ENCODE results near the gene IGSF3.

Gene IGSF3

GRCh38 chr1:116667575-116668105, at the start of gene IGSF3:
TSS of gene IGSF3 (minus strand) at chr1:116667733. CDS start at chr1:116666326, 1,407 bp downstream.
- DNase-seq: no peak

GRCh38 chr1:116717318-116717717, 49.8 kb upstream of the IGSF3 start:
- DNase-seq: no peak

GRCh38 chr1:116716391-116716790, 48.9 kb upstream of the IGSF3 start:
- DNase-seq: no peak

- no peak for DNase-seq
These were observed 45.9 kb upstream of the IGSF3 start for GRCh38 chr1:116713474-116713873.

GRCh38 chr1:116712510-116712909, 45.0 kb upstream of the IGSF3 start:
- DNase-seq: no peak

- DNase-seq: no peak
These were observed 43.8 kb upstream of the IGSF3 start for GRCh38 chr1:116711263-116711840.

- no peak for DNase-seq
These were observed 43.1 kb upstream of the IGSF3 start for GRCh38 chr1:116710420-116711262.

- no peak for DNase-seq
These were observed 42.2 kb upstream of the IGSF3 start for GRCh38 chr1:116709666-116710167.

GRCh38 chr1:116708255-116708900, 40.8 kb upstream of the IGSF3 start:
- no peak for DNase-seq

- no peak for DNase-seq
These were observed 39.3 kb upstream of the IGSF3 start for GRCh38 chr1:116706841-116707240.

- no peak for DNase-seq
These were observed 38.6 kb upstream of the IGSF3 start for GRCh38 chr1:116706123-116706522.

- no peak for DNase-seq
These were observed 36.7 kb upstream of the IGSF3 start for GRCh38 chr1:116704278-116704677.

- no peak for DNase-seq
These were observed 32.1 kb upstream of the IGSF3 start for GRCh38 chr1:116699605-116700004.

GRCh38 chr1:116698244-116698595, 30.7 kb upstream of the IGSF3 start:
- no peak for DNase-seq

GRCh38 chr1:116697548-116698243, 30.2 kb upstream of the IGSF3 start:
- no peak for DNase-seq

- no peak for DNase-seq
These were observed 27.0 kb upstream of the IGSF3 start for GRCh38 chr1:116694524-116694923.

- no peak for DNase-seq
These were observed 26.4 kb upstream of the IGSF3 start for GRCh38 chr1:116693759-116694480.

- DNase-seq: no peak
These were observed 25.3 kb upstream of the IGSF3 start for GRCh38 chr1:116692879-116693278.

GRCh38 chr1:116690849-116691406, 23.4 kb upstream of the IGSF3 start:
- no peak for DNase-seq

GRCh38 chr1:116690396-116690848, 22.9 kb upstream of the IGSF3 start:
- DNase-seq: no peak

- no peak for DNase-seq
These were observed 19.3 kb upstream of the IGSF3 start for GRCh38 chr1:116686723-116687352.
